ENCODE results near the gene AGXT2. TPM values are rescaled to one million over a fixed set of nuclear protein-coding genes. Genes with fewer than 3 reads are reported as not detected.

The AGXT2 gene
- total and polyA plus RNA-seq, 2 donors (not counting 3 experiments of a cell fraction or from before 2014, with no cell fraction given): not detected

- TF ChIP-seq MYC (IDR thresholded peaks at IDR 0.05; ENCODE audit: low read depth, low read length) (no peak), FOS (IDR thresholded peaks at IDR 0.05; ENCODE audit: borderline replicate concordance, insufficient read depth, low read length) (no peak), EZH2 (IDR thresholded peaks at IDR 0.05; ENCODE audit: borderline replicate concordance, low read depth, low read length, severe bottlenecking) (no peak), POLR2AphosphoS5 (IDR thresholded peaks at IDR 0.05; ENCODE audit: insufficient read depth, low read depth, low read length) (no peak), MAX (IDR thresholded peaks at IDR 0.05; ENCODE audit: insufficient read depth, insufficient read length) (no peak), CTCF (IDR thresholded peaks at IDR 0.05; ENCODE audit: extremely low read depth in 1 of 2, insufficient read depth in 1 of 2, low read depth in 1 of 2, low read length in 2 of 2) (no peak), JUN (IDR thresholded peaks at IDR 0.05; ENCODE audit: borderline replicate concordance, insufficient read depth, insufficient read length, low read depth) (no peak), POLR2A (IDR thresholded peaks at IDR 0.05; ENCODE audit: low read depth, low read length) (no peak), GATA2 (IDR thresholded peaks at IDR 0.05; ENCODE audit: insufficient read depth, insufficient read length, low read depth, low read length) (no peak)
- no peak overlapping the region for H3K27ac ChIP-seq (ENCODE audit: insufficient read depth, low read depth, low read length)
- no peak overlapping the region for H3K4me2 ChIP-seq (ENCODE audit: insufficient read depth, low read length)
- intact Hi-C loops (cut with micrococcal nuclease): no loop called here
- H4K20me1 ChIP-seq (replicated peaks; ENCODE audit: control insufficient read depth, extremely low read depth, insufficient read depth, low read length): no peaks in the 10 kb centered on the region
- no peak overlapping the region for H3K4me3 ChIP-seq (replicated peaks in 1 of 3; ENCODE audit: insufficient read depth in 1 of 3, low read depth in 1 of 3, low read length in 3 of 3)
- DNase-seq (ENCODE audit: low read depth, low spot score): no peak
- dilution Hi-C loops (cut with MboI; ENCODE audit: extremely low pct_ligation_motif_present, low sequenced_read_pairs): no loop called here
- H3K9me3 ChIP-seq (replicated peaks; ENCODE audit: control insufficient read depth, insufficient read depth, low read length): no peaks in the 10 kb centered on the region
- no peaks in the 10 kb centered on the region for H3K79me2 ChIP-seq (ENCODE audit: control insufficient read depth, insufficient read depth, low read length)
- peaks cover 0 to 4% of the 10 kb centered on the region in 2 experiments for H3K36me3 ChIP-seq (ENCODE audit: control insufficient read depth in 2 of 2, extremely low read depth in 1 of 2, insufficient read depth in 2 of 2, low read length in 2 of 2)
- ChIA-PET CTCF (interaction anchor here (1.1 to 2.6 kb wide), 5 partner anchors 36 to 969 kb away, joined by 3 to 24 read pairs (median 5); no protein-coding TSS in a partner anchor), POLR2A (no interaction called here)
- no peak for FAIRE-seq
- no peaks in the 10 kb centered on the region for H3K9me1 ChIP-seq (replicated peaks; ENCODE audit: control insufficient read depth, extremely low read depth, insufficient read depth, low read length)
- no TSS peak for BruUV-seq (replicated peaks)
- no peaks in the 10 kb centered on the region for H3K4me1 ChIP-seq (ENCODE audit: control insufficient read depth, extremely low read depth, insufficient read depth, low read length)
- H2AFZ ChIP-seq (ENCODE audit: low read depth, low read length): no peak overlapping the region
- no peaks in the 10 kb centered on the region for H3K27me3 ChIP-seq (ENCODE audit: control insufficient read depth in 2 of 2, insufficient read depth in 2 of 2, low read length in 2 of 2)
- no peak overlapping the region for H3K9ac ChIP-seq (replicated peaks; ENCODE audit: extremely low read depth, insufficient read depth, low read length)
Measured at GRCh38 chr5:34957321-34957720, 90.4 kb downstream of the AGXT2 start.

Other genes starting within 250 kb of the AGXT2 start
- gene TTC23L, start 208.8 kb downstream of the AGXT2 start, total RNA-seq: 0.25 TPM in 1 of 2 replicates, not detected in the other
- 0.35 TPM in 1 of 2 replicates, not detected in the other for gene TTC23L, start 208.8 kb downstream of the AGXT2 start, polyA plus RNA-seq
- 22.2 and 25.0 TPM in 2 replicates for gene RAD1, start 132.4 kb downstream of the AGXT2 start, total RNA-seq
- 10.7 and 11.7 TPM in 2 replicates for gene RAD1, start 132.4 kb downstream of the AGXT2 start, polyA plus RNA-seq
- gene BRIX1, start 132.2 kb downstream of the AGXT2 start, total RNA-seq: 28.4 and 32.2 TPM in 2 replicates
- gene BRIX1, start 132.2 kb downstream of the AGXT2 start, polyA plus RNA-seq: 8.0 and 14.0 TPM in 2 replicates
- gene DNAJC21, start 118.4 kb downstream of the AGXT2 start, total RNA-seq: 39.4 and 49.2 TPM in 2 replicates
- 3.1 and 5.3 TPM in 2 replicates for gene DNAJC21, start 118.4 kb downstream of the AGXT2 start, polyA plus RNA-seq
- gene PRLR, start 182.5 kb upstream of the AGXT2 start, total RNA-seq: not detected in 2 replicates
- not detected in 2 replicates for gene PRLR, start 182.5 kb upstream of the AGXT2 start, polyA plus RNA-seq

Measured in endothelial cell of umbilical vein (primary cell).